ENCODE data around the gene MATR3.

DNA sequence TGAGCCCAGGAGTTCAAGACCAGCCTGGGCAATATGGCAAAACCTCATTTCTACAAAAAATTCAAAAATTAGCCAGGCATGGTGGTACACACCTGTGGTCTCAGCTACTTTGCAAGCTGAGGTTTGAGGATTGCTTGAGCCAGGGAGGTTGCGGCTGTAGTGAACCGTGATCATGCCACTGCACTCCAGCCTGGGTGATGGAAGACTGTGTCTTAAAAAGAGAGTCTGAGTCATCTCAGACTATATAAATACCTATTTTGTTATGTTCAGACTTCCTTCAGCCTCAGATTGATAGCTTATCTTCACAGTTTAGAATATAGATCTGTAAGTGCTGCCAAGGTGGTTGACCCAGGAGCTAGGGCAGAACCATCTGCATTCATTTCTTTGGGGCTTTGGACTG, 46.5 kb downstream of the MATR3 start:
- TF ChIP-seq POLR2AphosphoS5 (IDR thresholded peaks at IDR 0.05) = no peak
- no peak for TF ChIP-seq POLR2A (IDR thresholded peaks at IDR 0.05)
- TF ChIP-seq EP300 (IDR thresholded peaks at IDR 0.05) = no peak
- TF ChIP-seq, protein P1, sequence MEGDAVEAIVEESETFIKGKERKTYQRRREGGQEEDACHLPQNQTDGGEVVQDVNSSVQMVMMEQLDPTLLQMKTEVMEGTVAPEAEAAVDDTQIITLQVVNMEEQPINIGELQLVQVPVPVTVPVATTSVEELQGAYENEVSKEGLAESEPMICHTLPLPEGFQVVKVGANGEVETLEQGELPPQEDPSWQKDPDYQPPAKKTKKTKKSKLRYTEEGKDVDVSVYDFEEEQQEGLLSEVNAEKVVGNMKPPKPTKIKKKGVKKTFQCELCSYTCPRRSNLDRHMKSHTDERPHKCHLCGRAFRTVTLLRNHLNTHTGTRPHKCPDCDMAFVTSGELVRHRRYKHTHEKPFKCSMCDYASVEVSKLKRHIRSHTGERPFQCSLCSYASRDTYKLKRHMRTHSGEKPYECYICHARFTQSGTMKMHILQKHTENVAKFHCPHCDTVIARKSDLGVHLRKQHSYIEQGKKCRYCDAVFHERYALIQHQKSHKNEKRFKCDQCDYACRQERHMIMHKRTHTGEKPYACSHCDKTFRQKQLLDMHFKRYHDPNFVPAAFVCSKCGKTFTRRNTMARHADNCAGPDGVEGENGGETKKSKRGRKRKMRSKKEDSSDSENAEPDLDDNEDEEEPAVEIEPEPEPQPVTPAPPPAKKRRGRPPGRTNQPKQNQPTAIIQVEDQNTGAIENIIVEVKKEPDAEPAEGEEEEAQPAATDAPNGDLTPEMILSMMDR (IDR thresholded peaks at IDR 0.05) = no peak
